Stimulated activated CD4-positive, alpha-beta T cell treated with anti-CD3 and anti-CD28 coated beads, Interleukin-2, amount 100 ng/mL, for 4 hours (primary cell): ENCODE data around the gene HEXD.

ENCODE experiments used
- DNase-seq: peaks from one replicate; pipeline ENCODE4 v3.0.0-alpha.2; 2020; ENCODE audit warnings: low read depth

HEXD gene

GRCh38 chr17:82489851-82490511 lies 71.8 kb downstream of the HEXD start:
- DNase-seq = no peak

GRCh38 chr17:82490512-82491195 lies 72.5 kb downstream of the HEXD start:
- DNase-seq = no peak

- DNase-seq = no peak
These were observed 73.0 kb downstream of the HEXD start for GRCh38 chr17:82491196-82491530.

- no peak for DNase-seq
These were observed 73.4 kb downstream of the HEXD start for GRCh38 chr17:82491533-82491932.
